ENCODE measurements around the gene FASLG. TPM values are rescaled to one million over a fixed set of nuclear protein-coding genes. Genes with fewer than 3 reads are reported as not detected.
A peak's percentile ranks its signal among the peaks of the same experiment; 100 is the strongest.
"Not testable (repeated sequence)": the region's sequence is repeated elsewhere in the genome, so short reads cannot be mapped to it uniquely, and the experiment has no call there.

FASLG gene
- total RNA-seq, 1 donor from 2014 or later: 114 TPM

- Mint-ChIP-seq H3K4me3 (no peak overlapping the region), H3K27me3 (ENCODE audit: insufficient read depth) (no peaks in the 10 kb centered on the region), H3K36me3 (ENCODE audit: low read depth) (peaks cover 38% of the 10 kb centered on the region), H3K4me1 (ENCODE audit: low read depth) (peaks cover 92% of the 10 kb centered on the region), H3K27ac (peak overlapping the region; percentile 63), H3K9me3 (peaks cover 5% of the 10 kb centered on the region)
- intact Hi-C loops (cut with micrococcal nuclease): loop anchor here (2.0 to 10.0 kb wide), 2 partner anchors 33 to 623 kb away; no protein-coding TSS in a partner anchor
- no peak for DNase-seq (ENCODE audit: low spot score)
These were observed 12.7 kb downstream of the FASLG start for GRCh38 chr1:172671591-172671990.

GRCh38 chr1:172672720-172673119 lies 13.8 kb downstream of the FASLG start:
- no peak overlapping the region for H3K4me3 Mint-ChIP-seq
- no peak for DNase-seq (ENCODE audit: low spot score)
- peaks cover 5% of the 10 kb centered on the region for H3K9me3 Mint-ChIP-seq
- H3K27me3 Mint-ChIP-seq (ENCODE audit: insufficient read depth): no peaks in the 10 kb centered on the region
- intact Hi-C loops (cut with micrococcal nuclease): loop anchor here (10.0 kb wide), 1 partner anchor 622 kb away; no protein-coding TSS in a partner anchor
- H3K4me1 Mint-ChIP-seq (ENCODE audit: low read depth): peaks cover 92% of the 10 kb centered on the region
- no peak overlapping the region for H3K27ac Mint-ChIP-seq
- H3K36me3 Mint-ChIP-seq (ENCODE audit: low read depth): peaks cover 32% of the 10 kb centered on the region

GRCh38 chr1:172673761-172674160 lies 14.9 kb downstream of the FASLG start:
- DNase-seq (ENCODE audit: low spot score): no peak
- Mint-ChIP-seq H3K27ac (peak overlapping the region; percentile 35), H3K4me1 (ENCODE audit: low read depth) (peaks cover 92% of the 10 kb centered on the region), H3K9me3 (peaks cover 3% of the 10 kb centered on the region), H3K4me3 (no peak overlapping the region), H3K36me3 (ENCODE audit: low read depth) (peaks cover 25% of the 10 kb centered on the region), H3K27me3 (ENCODE audit: insufficient read depth) (no peaks in the 10 kb centered on the region)
- intact Hi-C loops (cut with micrococcal nuclease): loop anchor here (2.0 to 10.0 kb wide), 2 partner anchors 13 to 621 kb away; no protein-coding TSS in a partner anchor

- H3K27me3 Mint-ChIP-seq (ENCODE audit: insufficient read depth): no peaks in the 10 kb centered on the region
- H3K36me3 Mint-ChIP-seq (ENCODE audit: low read depth): peaks cover 16% of the 10 kb centered on the region
- H3K27ac Mint-ChIP-seq: peak overlapping the region; percentile 90
- peaks cover 91% of the 10 kb centered on the region for H3K4me1 Mint-ChIP-seq (ENCODE audit: low read depth)
- H3K9me3 Mint-ChIP-seq: peaks cover 3% of the 10 kb centered on the region
- intact Hi-C loops (cut with micrococcal nuclease): loop anchor here (1.0 to 10.0 kb wide), 5 partner anchors 14 to 620 kb away; no protein-coding TSS in a partner anchor
- no peak for DNase-seq (ENCODE audit: low spot score)
- peak overlapping the region; percentile 44 for H3K4me3 Mint-ChIP-seq
These were observed 16.1 kb downstream of the FASLG start for GRCh38 chr1:172674831-172675613.

GRCh38 chr1:172679000-172679772 lies 20.3 kb downstream of the FASLG start:
- Mint-ChIP-seq H3K9me3 (peaks cover 13% of the 10 kb centered on the region), H3K4me1 (ENCODE audit: low read depth) (peaks cover 61% of the 10 kb centered on the region), H3K27ac (no peak overlapping the region), H3K36me3 (ENCODE audit: low read depth) (peaks cover 8% of the 10 kb centered on the region), H3K4me3 (no peak overlapping the region), H3K27me3 (ENCODE audit: insufficient read depth) (no peaks in the 10 kb centered on the region)
- no peak for DNase-seq (ENCODE audit: low spot score)
- intact Hi-C loops (cut with micrococcal nuclease): loop anchor here (10.0 kb wide), 1 partner anchor 616 kb away; no protein-coding TSS in a partner anchor

- Mint-ChIP-seq H3K27ac (no peak overlapping the region), H3K36me3 (ENCODE audit: low read depth) (peaks cover 13% of the 10 kb centered on the region), H3K4me1 (ENCODE audit: low read depth) (peaks cover 50% of the 10 kb centered on the region), H3K9me3 (peaks cover 19% of the 10 kb centered on the region), H3K27me3 (ENCODE audit: insufficient read depth) (no peaks in the 10 kb centered on the region), H3K4me3 (no peak overlapping the region)
- intact Hi-C loops (cut with micrococcal nuclease): no loop called here
- no peak for DNase-seq (ENCODE audit: low spot score)
These were observed 21.3 kb downstream of the FASLG start for GRCh38 chr1:172680244-172680643.

GRCh38 chr1:172680733-172681275 lies 21.9 kb downstream of the FASLG start:
- Mint-ChIP-seq H3K9me3 (peaks cover 19% of the 10 kb centered on the region), H3K4me3 (no peak overlapping the region), H3K36me3 (ENCODE audit: low read depth) (peaks cover 13% of the 10 kb centered on the region), H3K27ac (no peak overlapping the region), H3K4me1 (ENCODE audit: low read depth) (peaks cover 45% of the 10 kb centered on the region), H3K27me3 (ENCODE audit: insufficient read depth) (no peaks in the 10 kb centered on the region)
- intact Hi-C loops (cut with micrococcal nuclease): no loop called here
- no peak for DNase-seq (ENCODE audit: low spot score)

GRCh38 chr1:172682812-172683211 lies 23.9 kb downstream of the FASLG start:
- Mint-ChIP-seq H3K27me3 (ENCODE audit: insufficient read depth) (no peaks in the 10 kb centered on the region), H3K36me3 (ENCODE audit: low read depth) (peaks cover 17% of the 10 kb centered on the region), H3K4me3 (no peak overlapping the region), H3K27ac (no peak overlapping the region), H3K4me1 (ENCODE audit: low read depth) (peaks cover 34% of the 10 kb centered on the region), H3K9me3 (peaks cover 19% of the 10 kb centered on the region)
- no peak for DNase-seq (ENCODE audit: low spot score)
- intact Hi-C loops (cut with micrococcal nuclease): no loop called here

- peaks cover 21% of the 10 kb centered on the region for H3K36me3 Mint-ChIP-seq (ENCODE audit: low read depth)
- H3K4me1 Mint-ChIP-seq (ENCODE audit: low read depth): peaks cover 17% of the 10 kb centered on the region
- no peak for DNase-seq (ENCODE audit: low spot score)
- no peaks in the 10 kb centered on the region for H3K27me3 Mint-ChIP-seq (ENCODE audit: insufficient read depth)
- H3K9me3 Mint-ChIP-seq: peaks cover 24% of the 10 kb centered on the region
- H3K4me3 Mint-ChIP-seq: no peak overlapping the region
- intact Hi-C loops (cut with micrococcal nuclease): loop anchor here (1.0 kb wide), 2 partner anchors 10 to 11 kb away; no protein-coding TSS in a partner anchor
- no peak overlapping the region for H3K27ac Mint-ChIP-seq
These were observed 27.2 kb downstream of the FASLG start for GRCh38 chr1:172686143-172686542.

GRCh38 chr1:172688428-172689085 lies 29.7 kb downstream of the FASLG start:
- intact Hi-C loops (cut with micrococcal nuclease): not testable (repeated sequence)

GRCh38 chr1:172690925-172691324 lies 32.0 kb downstream of the FASLG start:
- Mint-ChIP-seq H3K9me3 (peaks cover 17% of the 10 kb centered on the region), H3K36me3 (ENCODE audit: low read depth) (peaks cover 21% of the 10 kb centered on the region)
- DNase-seq (ENCODE audit: low spot score); intact Hi-C loops (cut with micrococcal nuclease); H3K27me3 Mint-ChIP-seq (ENCODE audit: insufficient read depth); H3K27ac Mint-ChIP-seq; H3K4me3 Mint-ChIP-seq; H3K4me1 Mint-ChIP-seq (ENCODE audit: low read depth): not testable (repeated sequence)

More at GRCh38 chr1:172688428-172689085, 29.7 kb downstream of the FASLG start:
- H3K4me3 Mint-ChIP-seq; H3K27me3 Mint-ChIP-seq (ENCODE audit: insufficient read depth); H3K27ac Mint-ChIP-seq; DNase-seq (ENCODE audit: low spot score); H3K4me1 Mint-ChIP-seq (ENCODE audit: low read depth): not testable (repeated sequence)
- H3K36me3 Mint-ChIP-seq (ENCODE audit: low read depth): peaks cover 25% of the 10 kb centered on the region
- H3K9me3 Mint-ChIP-seq: peaks cover 23% of the 10 kb centered on the region

GRCh38 chr1:172697534-172698002 lies 38.7 kb downstream of the FASLG start:
- H3K36me3 Mint-ChIP-seq (ENCODE audit: low read depth): peaks cover 15% of the 10 kb centered on the region
- H3K9me3 Mint-ChIP-seq: peaks cover 7% of the 10 kb centered on the region
- no peaks in the 10 kb centered on the region for H3K4me1 Mint-ChIP-seq (ENCODE audit: low read depth)
- H3K4me3 Mint-ChIP-seq: peak overlapping the region; percentile 62
- no peaks in the 10 kb centered on the region for H3K27me3 Mint-ChIP-seq (ENCODE audit: insufficient read depth)
- no peak for DNase-seq (ENCODE audit: low spot score)
- H3K27ac Mint-ChIP-seq: peak overlapping the region; percentile 88
- intact Hi-C loops (cut with micrococcal nuclease): loop anchor here (1.0 to 2.0 kb wide), 2 partner anchors 11 to 339 kb away; no protein-coding TSS in a partner anchor

Data from activated T-helper 1 cell treated with anti-CD3 and anti-CD28 coated beads, Interleukin-12 subunit alpha, Interleukin-12 subunit beta, Interleukin-2, Interleukin-4 antibody, amounts not matched to agents 30 ng/mL and 10 ng/mL and 1 ng/mL, durations not matched to agents 14 hours and 24 hours and 36 hours (primary cell).